ENCODE data around the gene KRT27. TPM values are rescaled to one million over a fixed set of nuclear protein-coding genes. Genes with fewer than 3 reads are reported as not detected.

KRT27 gene
- total and polyA plus RNA-seq, 10 of the 15 experiments (the other 5 are each of a cell fraction or from before 2014, with no cell fraction given): not detected

- TF ChIP-seq POLR2A (IDR thresholded peaks at IDR 0.05; ENCODE audit: low read depth, low read length): no peak
- no peak for TF ChIP-seq IKZF2 (IDR thresholded peaks at IDR 0.05)
Measured at GRCh38 chr17:40821536-40821935, 39.2 kb upstream of the KRT27 start (continued).

GRCh38 chr17:40820228-40820838 lies 38.0 kb upstream of the KRT27 start:
- FAIRE-seq (no peak), ATAC-seq (no peak), DNase-seq (ENCODE audit: low read depth, low spot score) (no peak)
- WGBS (ENCODE audit: insufficient coverage, insufficient replicate concordance, low lambda C conversion rate, missing lambda C conversion rate): 12% methylated on average over 9 of the region's 9 CpGs
- Histone ChIP-seq H3K4me3 (no peak overlapping the region), H3K4me1 (ENCODE audit: control insufficient read depth, insufficient read depth, low read length) (peaks cover 16% of the 10 kb centered on the region), H3K27ac (ENCODE audit: control insufficient read depth, insufficient read depth) (no peak overlapping the region; the same call in 1 of the 2 replicates), H3K9ac (ENCODE audit: control insufficient read depth, insufficient read depth, low read length) (no peak overlapping the region), H2AFZ (ENCODE audit: control insufficient read depth, low read depth, low read length) (peak overlapping the region; percentile 24; the same call in 1 of the 2 replicates), H4K20me1 (ENCODE audit: control insufficient read depth, insufficient read depth) (no peaks in the 10 kb centered on the region), H3K36me3 (ENCODE audit: control insufficient read depth in 2 of 2, insufficient read depth in 2 of 2, low read length in 1 of 2) (peaks cover 0 to 7% of the 10 kb centered on the region in 2 experiments; a peak in 2 of 4 replicates), H3K4me2 (ENCODE audit: control insufficient read depth, insufficient read depth) (peak overlapping the region; percentile 60), H3K9me3 (replicated peaks; ENCODE audit: control insufficient read depth, insufficient read depth, low read length) (no peaks in the 10 kb centered on the region), H3K27me3 (replicated peaks in 1 of 2; ENCODE audit: control insufficient read depth in 2 of 2, insufficient read depth in 2 of 2, low read length in 1 of 2) (no peaks in the 10 kb centered on the region), H3K79me2 (ENCODE audit: control insufficient read depth, insufficient read depth, low read length) (peaks cover 5% of the 10 kb centered on the region)
- RAD21 ChIA-PET (ENCODE audit: unreplicated experiment): interaction anchor here (1.3 kb wide), 1 partner anchor 36 kb away, joined by 3 read pairs; no protein-coding TSS in a partner anchor
- SMC1A ChIA-PET (ENCODE audit: uncharacterized antibody, unreplicated experiment): interaction anchor here (0.9 to 2.2 kb wide), 4 partner anchors 9 to 205 kb away, joined by 3 to 8 read pairs (median 4); no protein-coding TSS in a partner anchor
- POLR2A ChIA-PET: interaction anchor here (0.6 to 1.1 kb wide), 2 partner anchors 326 to 833 kb away, joined by 3 to 5 read pairs; no protein-coding TSS in a partner anchor
- CTCF ChIA-PET: interaction anchor here (1.1 to 3.5 kb wide), 3 partner anchors 195 to 847 kb away, joined by 3 to 14 read pairs (median 10); no protein-coding TSS in a partner anchor
- BruUV-seq (replicated peaks): no TSS peak
- in situ Hi-C loops (cut with MboI) (no loop called here), intact Hi-C loops (cut with micrococcal nuclease; ENCODE audit: unreplicated experiment) (no loop called here)
- TF ChIP-seq RUNX3 (IDR thresholded peaks at IDR 0.05; ENCODE audit: low read length) (peak; percentile 88), ATF3 (IDR thresholded peaks at IDR 0.05; ENCODE audit: borderline replicate concordance, extremely low read depth, low read depth, low read length) (no peak), SPI1 (IDR thresholded peaks at IDR 0.05; ENCODE audit: borderline replicate concordance, insufficient read depth, low read depth, low read length) (no peak), JUNB (IDR thresholded peaks at IDR 0.05) (peak; percentile 81), STAT1 (conservative IDR thresholded peaks at IDR 0.05) (no peak), ZNF207 (IDR thresholded peaks at IDR 0.05; ENCODE audit: borderline replicate concordance) (no peak), NKRF (conservative IDR thresholded peaks at IDR 0.05) (no peak), HDAC2 (IDR thresholded peaks at IDR 0.05) (no peak), CEBPZ (IDR thresholded peaks at IDR 0.05; ENCODE audit: low read depth, low read length) (no peak), BRCA1 (IDR thresholded peaks at IDR 0.05; ENCODE audit: low read depth, low read length) (no peak), CREB1 (IDR thresholded peaks at IDR 0.05; ENCODE audit: low read depth) (0 out of 2 replicates have a peak, but pooled peaks have one; percentile 31), NFYB (IDR thresholded peaks at IDR 0.05; ENCODE audit: insufficient read depth, low read depth, low read length) (no peak), HCFC1 (IDR thresholded peaks at IDR 0.05; ENCODE audit: low read length) (no peak), ETV6 (conservative IDR thresholded peaks at IDR 0.05 in 1 of 2, IDR thresholded peaks at IDR 0.05 in 1 of 2; ENCODE audit: borderline replicate concordance in 1 of 2, low read depth in 1 of 2) (peak in 1 of 2 experiments; percentile 95; a peak in 2 of 4 replicates), EED (IDR thresholded peaks at IDR 0.05; ENCODE audit: low read depth) (peak; percentile 53; the same call in 1 of the 2 replicates), NFIC (IDR thresholded peaks at IDR 0.05; ENCODE audit: low read depth, low read length) (peak; percentile 65; the same call in 1 of the 2 replicates)

Data from GM12878 (cell line).